Endodermal cell (in vitro differentiated cells): ENCODE results near the gene CLMN. TPM values are rescaled to one million over a fixed set of nuclear protein-coding genes. Genes with fewer than 3 reads are reported as not detected.
A peak's percentile ranks its signal among the peaks of the same experiment; 100 is the strongest.

Source experiments
- DNase-seq: peaks from one replicate; pipeline ENCODE4 v3.0.0-alpha.2; 2017
- H3K27ac ChIP-seq: 2 replicates; pipeline ENCODE4 v1.5.1; 2013; ENCODE audit warnings: mild to moderate bottlenecking, low read depth, low read length, moderate library complexity
- H3K27me3 ChIP-seq: 2 replicates; pipeline ENCODE4 v1.6.1; 2013; ENCODE audit warnings: mild to moderate bottlenecking, low read length, moderate library complexity; ENCODE audit not compliant: insufficient read depth, control insufficient read depth, poor library complexity, severe bottlenecking
- H3K36me3 ChIP-seq: 2 replicates; pipeline ENCODE4 v1.7.0; 2013; ENCODE audit warnings: mild to moderate bottlenecking, low read length, moderate library complexity; ENCODE audit not compliant: control insufficient read depth, insufficient read depth
- H3K4me1 ChIP-seq: one replicate; pipeline ENCODE4 v1.7.0; 2013; ENCODE audit warnings: low read length; ENCODE audit not compliant: control insufficient read depth, insufficient read depth
- H3K4me3 ChIP-seq: 2 replicates; pipeline ENCODE4 v1.5.1; 2013; ENCODE audit warnings: mild to moderate bottlenecking, low read length, moderate library complexity
- H3K9ac ChIP-seq: 2 replicates; pipeline ENCODE4 v1.6.1; 2013; ENCODE audit warnings: mild to moderate bottlenecking, low read length, moderate library complexity; ENCODE audit not compliant: poor library complexity, severe bottlenecking; ENCODE audit errors: extremely low read depth
- H3K9me3 ChIP-seq: 2 replicates; pipeline ENCODE4 v1.6.1; 2013; ENCODE audit warnings: mild to moderate bottlenecking, low read length, moderate library complexity; ENCODE audit not compliant: control insufficient read depth
- H3K27ac Mint-ChIP-seq: 2 replicates; pipeline ENCODE4 v1.8.0; 2020; ENCODE audit warnings: mixed read lengths
- H3K27me3 Mint-ChIP-seq: 2 replicates; pipeline ENCODE4 v1.8.0; 2021; ENCODE audit warnings: mild to moderate bottlenecking, mixed read lengths; ENCODE audit not compliant: insufficient read depth
- H3K36me3 Mint-ChIP-seq: 2 replicates; pipeline ENCODE4 v1.8.0; 2020; ENCODE audit warnings: low read depth, mixed read lengths
- H3K4me1 Mint-ChIP-seq: 2 replicates; pipeline ENCODE4 v1.8.0; 2020; ENCODE audit warnings: mixed read lengths
- H3K4me3 Mint-ChIP-seq: 2 replicates; pipeline ENCODE4 v1.8.0; 2020; ENCODE audit warnings: mild to moderate bottlenecking, moderate library complexity, mixed read lengths
- H3K9me3 Mint-ChIP-seq: 2 replicates; pipeline ENCODE4 v1.8.0; 2020; ENCODE audit warnings: mild to moderate bottlenecking, mixed read lengths
- CTCF ChIP-seq: fragments of 200-600 bp; sonication (generic); conservative IDR thresholded peaks from 2 replicates; pipeline ENCODE4 v1.5.0; 2021; ENCODE audit warnings: antibody characterized with exemption, mild to moderate bottlenecking
- WGBS, 2 experiments: methylation state at CpG; one replicate each; pipeline versions ENCODE4 v1.1.5 to v1.1.7; 2013; ENCODE audit warnings: missing lambda C conversion rate in 2 of 2, mixed read lengths in 1 of 2; ENCODE audit not compliant: insufficient coverage in 1 of 2, insufficient read length in 1 of 2; 5-methylcytosine and 5-hydroxymethylcytosine counted together
- total RNA-seq, 2 donors: library from RNA; stranded (reverse); fragmentation: NEBNext Ultra II Directional in 1 of 2; extraction: Animal tissue kit (Norgen Biotek cat#: 25700) in 1 of 2; gene quantifications; 2 replicates in 1 of 2; 3 replicates in 1 of 2; pipeline ENCODE4 v1.2.1, GENCODE V29; 2021

The CLMN gene
- total RNA-seq, 2 donors from 2014 or later: 9.5 to 11.7 TPM

- no peak overlapping the region for H3K27ac Mint-ChIP-seq
- no peaks in the 10 kb centered on the region for H3K9me3 Mint-ChIP-seq
- Histone ChIP-seq H3K36me3 (no peaks in the 10 kb centered on the region), H3K27me3 (no peaks in the 10 kb centered on the region), H3K4me3 (no peak overlapping the region), H3K4me1 (peaks cover 16% of the 10 kb centered on the region), H3K9ac (no peak overlapping the region), H3K27ac (peak overlapping the region; percentile 49), H3K9me3 (no peaks in the 10 kb centered on the region)
- WGBS, 2 experiments: 65 to 79% methylated on average over 6 to 15 of the region's 15 CpGs
- no peak for TF ChIP-seq CTCF
- no peaks in the 10 kb centered on the region for H3K36me3 Mint-ChIP-seq
- no peaks in the 10 kb centered on the region for H3K27me3 Mint-ChIP-seq
- peak; percentile 59 for DNase-seq
- H3K4me3 Mint-ChIP-seq: no peak overlapping the region
- peaks cover 34% of the 10 kb centered on the region for H3K4me1 Mint-ChIP-seq
These were observed 63.5 kb downstream of the CLMN start for GRCh38 chr14:95256002-95256775.

GRCh38 chr14:95255487-95255886 is 64.2 kb downstream of the CLMN start:
- DNase-seq: peak; percentile 93

GRCh38 chr14:95255013-95255412 is 64.7 kb downstream of the CLMN start:
- Histone ChIP-seq H3K36me3 (no peaks in the 10 kb centered on the region), H3K27me3 (no peaks in the 10 kb centered on the region), H3K9me3 (no peaks in the 10 kb centered on the region), H3K27ac (no peak overlapping the region), H3K4me3 (no peak overlapping the region), H3K9ac (no peak overlapping the region), H3K4me1 (peaks cover 23% of the 10 kb centered on the region)
- Mint-ChIP-seq H3K36me3 (no peaks in the 10 kb centered on the region), H3K27me3 (no peaks in the 10 kb centered on the region), H3K4me1 (peaks cover 45% of the 10 kb centered on the region), H3K4me3 (no peak overlapping the region), H3K27ac (no peak overlapping the region), H3K9me3 (no peaks in the 10 kb centered on the region)
- WGBS, 2 experiments: 49 to 70% methylated on average over 2 to 4 of the region's 4 CpGs
- peak; percentile 73 for DNase-seq
- peak; percentile 25 for TF ChIP-seq CTCF

More at GRCh38 chr14:95255487-95255886, 64.2 kb downstream of the CLMN start:
- Histone ChIP-seq H3K27me3 (no peaks in the 10 kb centered on the region), H3K4me3 (no peak overlapping the region), H3K36me3 (no peaks in the 10 kb centered on the region), H3K9me3 (no peaks in the 10 kb centered on the region), H3K9ac (no peak overlapping the region), H3K27ac (no peak overlapping the region), H3K4me1 (peaks cover 18% of the 10 kb centered on the region)
- no peaks in the 10 kb centered on the region for H3K36me3 Mint-ChIP-seq
- 17 to 30% methylated on average over 6 of the region's 6 CpGs for whole genome bisulfite sequencing, 2 experiments
- no peaks in the 10 kb centered on the region for H3K9me3 Mint-ChIP-seq
- H3K4me1 Mint-ChIP-seq: peaks cover 41% of the 10 kb centered on the region
- H3K4me3 Mint-ChIP-seq: no peak overlapping the region
- H3K27me3 Mint-ChIP-seq: no peaks in the 10 kb centered on the region
- TF ChIP-seq CTCF: no peak
- H3K27ac Mint-ChIP-seq: peak overlapping the region; percentile 59
